Stimulated activated CD8-positive, alpha-beta memory T cell treated with anti-CD3 and anti-CD28 coated beads, Interleukin-15, amount 100 ng/mL, for 4 hours (primary cell): ENCODE results near the gene KRTAP10-4.
"Not testable (repeated sequence)": the region's sequence is repeated elsewhere in the genome, so short reads cannot be mapped to it uniquely, and the experiment has no call there.

ENCODE experiments used
- DNase-seq, 2 donors: peaks; one replicate each; pipeline ENCODE4 v3.0.0-alpha.2; 2020; ENCODE audit warnings: low read depth in 2 of 2

The KRTAP10-4 gene

DNA sequence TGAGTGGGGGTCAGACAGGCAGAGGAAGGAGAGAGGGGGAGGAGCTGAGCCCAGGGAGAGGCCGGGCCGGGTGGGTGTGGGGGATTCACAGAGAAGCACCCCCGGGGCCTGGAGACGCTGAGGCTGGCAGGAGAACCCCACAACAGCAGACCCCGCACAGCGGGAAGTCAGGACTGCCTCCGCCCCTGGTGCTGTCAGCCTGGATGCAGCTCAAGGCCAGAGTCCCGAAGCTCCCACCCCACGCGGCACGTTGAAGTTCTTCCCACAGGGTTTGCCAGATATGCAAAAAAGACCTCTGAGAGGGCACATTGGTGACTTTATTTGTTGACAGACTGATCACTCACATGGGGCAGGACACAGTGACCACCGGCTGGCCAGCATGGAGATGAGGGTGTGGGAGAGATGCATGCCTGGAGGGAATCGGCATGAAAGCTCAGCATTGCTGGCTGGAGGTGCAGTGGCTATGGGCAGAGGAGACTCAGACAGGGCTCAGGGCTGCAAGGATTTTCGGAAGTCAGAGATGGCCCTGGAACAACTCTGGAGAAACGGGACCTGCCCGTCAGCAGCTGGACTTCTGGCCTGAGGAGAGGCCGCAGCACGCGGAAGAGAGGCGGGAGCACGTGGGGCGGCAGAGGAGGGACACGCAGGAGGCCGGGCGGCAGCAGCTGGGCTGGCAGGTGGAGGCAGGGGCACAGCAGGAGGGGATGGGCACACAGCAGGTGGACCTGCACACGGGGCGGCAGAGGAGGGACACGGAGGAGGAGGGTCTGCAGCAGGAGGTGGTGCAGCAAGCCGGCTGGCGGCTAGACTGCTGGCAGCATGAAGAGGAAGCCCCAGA, 15.8 kb upstream of the KRTAP10-4 start:
- DNase-seq, result no peak

DNA sequence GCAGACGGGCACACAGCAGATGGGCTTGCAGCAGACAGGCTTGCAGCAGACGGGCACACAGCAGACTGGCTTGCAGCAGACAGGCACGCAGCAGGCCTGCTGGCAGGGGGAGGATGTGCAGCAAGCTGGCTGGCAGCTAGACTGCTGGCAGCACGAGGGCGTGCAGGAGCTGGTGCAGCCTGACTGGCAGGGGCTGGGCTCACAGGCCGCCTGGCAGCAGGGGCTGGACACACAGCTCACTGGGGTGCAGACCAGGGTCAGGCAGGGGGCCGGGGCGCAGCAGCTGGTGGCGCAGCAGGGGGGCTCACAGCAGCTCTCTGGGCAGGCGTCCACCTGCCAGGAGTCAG, 15.2 kb upstream of the KRTAP10-4 start:
- DNase-seq, result not testable (repeated sequence)

DNA sequence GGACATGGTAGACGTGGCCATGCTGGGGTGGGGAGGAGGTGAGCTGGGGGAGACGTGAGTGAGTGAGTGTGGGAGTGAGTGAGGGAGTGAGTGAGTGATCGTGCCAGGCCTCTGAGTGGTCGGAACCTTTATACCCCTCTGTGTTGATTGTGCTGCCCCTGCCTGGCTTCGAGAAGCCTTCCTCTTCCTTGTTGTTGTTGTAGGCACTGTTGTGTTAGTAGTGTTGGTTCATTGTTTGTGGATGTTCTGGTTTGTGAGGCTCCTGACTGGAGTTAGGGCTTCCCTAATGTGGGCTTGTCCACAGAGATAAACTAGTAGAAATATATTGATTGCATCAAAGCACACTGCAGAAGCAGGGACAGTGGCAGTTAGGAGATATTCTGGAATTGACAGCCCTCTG, 14.8 kb upstream of the KRTAP10-4 start, which contains the start of gene KRTAP10-3:
Gene KRTAP10-3 (minus strand): TSS at position 101 of the 400 bp plus-strand sequence. CDS start 80 bp downstream, at position 21.
- no peak for DNase-seq

DNA sequence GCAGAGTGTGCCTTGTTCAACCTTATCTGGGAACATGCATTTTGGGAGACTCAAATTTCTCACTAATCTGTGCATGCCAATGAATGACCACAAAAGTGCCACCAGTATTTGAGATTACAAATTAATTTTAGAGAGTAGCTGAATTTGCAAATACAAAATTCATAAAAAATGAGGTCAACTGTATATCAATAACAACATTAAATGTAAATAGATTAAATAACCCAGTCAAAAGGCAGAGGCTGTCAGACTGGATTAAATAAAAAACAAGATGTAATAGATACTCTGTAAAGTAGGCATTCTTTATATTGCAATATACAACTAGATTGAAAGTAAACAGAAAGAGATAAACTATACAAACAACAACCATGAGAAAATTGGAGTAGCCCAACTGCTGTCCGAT, 9.4 kb upstream of the KRTAP10-4 start:
- no peak for DNase-seq

DNA sequence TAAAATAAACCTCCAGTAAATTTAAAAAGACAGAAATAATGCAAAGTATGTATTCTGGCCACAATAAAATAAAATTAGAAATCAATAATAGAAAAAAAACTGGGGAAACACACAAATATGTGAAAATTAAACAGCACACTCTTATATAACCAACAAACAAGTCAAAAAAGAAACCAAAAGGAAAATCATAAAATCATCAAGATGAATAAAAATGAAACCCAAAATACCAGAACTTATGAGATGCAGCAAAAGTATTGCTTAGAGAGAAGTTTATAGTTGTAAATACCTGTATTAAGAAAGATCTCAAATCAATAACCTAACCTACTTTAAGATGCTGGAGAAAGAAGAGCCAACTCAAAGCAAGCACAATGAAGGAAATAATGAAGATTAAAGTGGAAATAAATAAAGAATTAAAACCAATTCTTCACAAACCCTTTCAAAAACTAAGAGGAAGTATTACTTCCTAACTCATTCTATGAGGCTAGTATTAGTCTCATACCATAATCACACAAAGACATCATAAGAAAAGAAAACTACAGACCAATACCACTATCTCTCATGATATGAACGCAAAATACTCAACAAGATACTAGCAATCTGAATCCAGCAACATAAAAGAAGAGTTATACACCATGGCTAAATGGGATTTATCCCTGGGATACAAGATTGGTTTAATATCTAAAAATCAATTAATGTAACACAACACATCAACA, 8.5 kb upstream of the KRTAP10-4 start:
- no peak for DNase-seq

DNA sequence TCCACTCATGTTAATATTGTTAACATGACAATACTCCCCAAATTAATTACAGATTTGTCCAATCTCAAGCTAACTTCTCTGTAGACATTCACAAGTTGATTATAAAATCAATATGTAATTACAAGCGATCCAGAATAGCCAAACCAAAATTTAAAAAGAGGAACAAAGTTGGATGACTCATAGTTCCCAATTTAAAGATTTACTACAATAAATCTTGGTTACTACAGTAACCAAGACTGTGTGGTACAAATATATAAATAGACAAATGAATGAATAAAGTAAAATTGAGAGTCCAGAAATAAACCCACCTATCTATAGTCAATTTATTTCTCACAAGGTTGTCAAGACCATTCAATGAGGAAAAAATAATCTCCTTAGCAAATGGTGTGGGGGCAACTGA, 7.1 kb upstream of the KRTAP10-4 start:
- no peak for DNase-seq

DNA sequence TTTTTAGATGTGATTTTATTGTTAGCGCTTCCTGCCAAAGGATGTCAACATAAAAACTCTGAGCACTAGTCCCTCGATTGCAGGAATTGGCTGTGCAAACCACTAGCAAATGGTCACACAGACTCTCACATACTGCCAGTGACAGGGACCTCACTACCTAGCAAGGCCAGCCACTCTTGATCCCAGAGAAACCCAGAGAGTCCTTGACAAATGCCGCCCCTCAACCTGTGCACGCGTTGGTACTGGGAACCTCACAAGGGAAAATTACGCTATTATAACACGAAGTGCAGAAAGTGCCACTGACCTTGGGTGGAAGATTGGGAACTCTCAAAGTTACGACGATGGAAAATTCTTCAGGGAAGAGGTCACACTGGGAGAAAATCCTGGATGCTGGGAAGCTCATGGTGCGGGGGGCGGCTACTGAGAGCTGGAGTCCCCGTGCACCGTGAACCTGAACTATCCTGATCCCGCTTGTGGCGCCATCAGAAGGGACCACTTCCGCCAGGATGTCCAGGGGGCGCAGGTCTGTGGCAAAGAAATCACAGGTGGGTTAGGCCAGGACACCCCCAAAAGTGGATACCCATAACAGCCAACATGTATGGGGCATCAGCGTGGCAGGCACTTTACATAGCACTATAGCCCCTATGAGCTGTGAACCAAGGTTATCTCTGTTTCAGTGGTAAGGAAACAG, 5.9 kb upstream of the KRTAP10-4 start:
- no peak for DNase-seq

DNA sequence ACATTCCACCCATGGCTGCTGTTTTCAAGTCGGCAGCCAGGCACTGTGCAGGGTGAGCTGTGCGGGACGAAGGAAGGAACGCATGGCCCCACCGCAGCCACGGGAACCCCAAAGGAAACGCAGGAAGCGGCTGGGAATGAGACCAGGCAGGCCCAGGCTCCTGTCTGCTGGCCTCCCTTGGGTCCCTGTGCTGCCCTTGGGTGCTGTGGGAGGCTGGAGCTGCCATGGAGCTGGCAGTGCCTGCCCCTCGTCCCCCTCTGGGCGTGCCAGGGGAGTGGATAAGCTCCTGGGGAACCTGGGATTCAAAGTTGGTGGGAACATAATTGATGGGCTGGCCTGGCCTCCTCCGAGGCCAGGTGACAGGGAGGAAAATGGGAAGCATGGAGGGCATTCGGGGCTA, 5.3 kb upstream of the KRTAP10-4 start:
- no peak for DNase-seq

DNA sequence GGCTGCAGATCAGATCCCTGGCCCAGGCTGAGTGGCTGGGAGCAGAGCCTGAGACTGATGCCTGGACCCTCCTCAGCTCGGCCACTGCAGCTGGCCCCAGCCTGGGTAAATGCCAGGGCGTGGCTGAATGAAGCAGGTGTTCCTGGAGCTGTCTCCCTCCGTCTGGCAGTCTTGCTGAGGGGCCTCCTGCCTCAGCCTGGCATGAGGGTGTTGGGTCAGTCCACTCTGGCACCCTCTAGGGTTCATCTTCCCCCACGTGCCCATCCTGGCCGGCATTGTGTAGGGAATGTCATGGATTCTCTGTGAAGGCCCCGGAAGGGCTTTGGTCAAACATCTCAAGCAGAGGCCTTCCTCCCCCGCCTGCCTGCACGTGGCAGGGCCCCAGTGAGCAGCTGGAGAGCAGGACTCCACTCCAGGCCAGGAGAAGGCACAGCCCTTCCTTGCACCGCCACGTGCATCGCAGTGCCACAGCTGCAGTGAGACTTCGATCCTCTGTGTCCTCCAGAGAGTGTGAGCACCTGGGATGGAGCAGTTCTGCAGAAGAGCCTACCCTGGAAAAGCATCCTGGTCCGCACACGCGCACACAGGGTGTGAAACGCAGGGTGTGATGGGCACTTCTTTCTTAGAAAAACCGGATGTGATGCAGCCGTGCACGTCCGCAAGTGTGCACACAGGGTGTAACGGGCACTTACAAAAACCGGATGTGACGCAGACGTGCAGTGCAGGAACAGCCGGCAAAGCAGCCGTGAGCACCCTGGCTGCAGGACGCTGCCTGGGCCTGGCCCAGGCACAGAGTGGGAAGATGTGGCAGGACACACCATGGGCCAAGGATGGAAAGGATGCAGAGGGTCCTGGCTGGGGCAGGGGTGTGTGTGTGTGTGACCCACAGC, 4.6 kb upstream of the KRTAP10-4 start:
- DNase-seq, result no peak

DNA sequence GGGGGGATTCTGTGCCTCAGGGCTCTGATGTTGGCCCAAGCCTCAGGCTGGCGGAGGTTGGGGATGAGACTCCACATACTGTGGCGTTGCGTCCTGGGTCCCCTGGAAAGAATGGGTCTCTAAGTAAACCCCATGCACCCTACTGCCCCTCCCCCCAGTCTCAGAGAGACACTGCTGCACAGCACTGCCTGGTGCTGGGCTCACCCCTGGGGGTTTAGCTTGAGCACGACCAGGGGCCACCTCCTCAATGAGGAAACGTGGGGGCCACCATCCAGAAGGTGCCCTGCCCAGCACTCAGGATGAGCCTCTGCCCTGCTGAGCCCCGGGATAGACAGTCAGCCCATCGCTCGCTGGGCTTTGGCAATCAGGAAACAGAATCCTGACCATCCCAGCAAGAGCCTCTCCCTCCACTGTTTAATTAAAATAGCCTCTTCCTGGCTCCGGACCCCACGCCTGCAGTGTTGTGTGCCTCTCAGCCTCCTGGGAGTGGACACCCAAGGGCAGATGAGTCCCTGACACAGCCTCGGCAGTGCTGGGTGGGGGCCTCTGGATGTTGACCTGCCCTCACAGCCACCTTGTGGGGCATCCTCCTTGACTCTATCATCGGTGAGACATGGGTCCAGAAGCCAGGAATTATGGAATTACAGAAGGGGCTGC, 3.5 kb upstream of the KRTAP10-4 start:
- no peak for DNase-seq

DNA sequence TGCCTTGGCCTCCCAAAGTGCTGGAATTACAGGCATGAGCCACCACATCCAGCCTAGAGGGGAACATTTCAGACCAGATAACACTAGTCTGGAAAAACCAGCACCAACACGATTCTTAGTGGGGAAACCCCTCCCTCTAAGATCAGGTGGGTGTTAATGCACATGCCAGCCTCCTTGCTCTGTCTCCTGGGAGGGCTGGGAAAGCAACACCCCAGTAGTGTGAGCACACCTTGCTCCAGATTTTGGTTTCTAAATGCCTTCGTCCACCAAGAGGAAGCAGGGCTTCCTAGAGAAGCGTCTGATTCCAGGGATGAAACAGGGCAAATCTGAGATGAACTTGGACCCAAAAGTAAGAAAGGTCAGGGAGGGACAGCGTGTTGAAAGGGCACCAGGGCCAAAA, 2.2 kb upstream of the KRTAP10-4 start:
- DNase-seq, result no peak

DNA sequence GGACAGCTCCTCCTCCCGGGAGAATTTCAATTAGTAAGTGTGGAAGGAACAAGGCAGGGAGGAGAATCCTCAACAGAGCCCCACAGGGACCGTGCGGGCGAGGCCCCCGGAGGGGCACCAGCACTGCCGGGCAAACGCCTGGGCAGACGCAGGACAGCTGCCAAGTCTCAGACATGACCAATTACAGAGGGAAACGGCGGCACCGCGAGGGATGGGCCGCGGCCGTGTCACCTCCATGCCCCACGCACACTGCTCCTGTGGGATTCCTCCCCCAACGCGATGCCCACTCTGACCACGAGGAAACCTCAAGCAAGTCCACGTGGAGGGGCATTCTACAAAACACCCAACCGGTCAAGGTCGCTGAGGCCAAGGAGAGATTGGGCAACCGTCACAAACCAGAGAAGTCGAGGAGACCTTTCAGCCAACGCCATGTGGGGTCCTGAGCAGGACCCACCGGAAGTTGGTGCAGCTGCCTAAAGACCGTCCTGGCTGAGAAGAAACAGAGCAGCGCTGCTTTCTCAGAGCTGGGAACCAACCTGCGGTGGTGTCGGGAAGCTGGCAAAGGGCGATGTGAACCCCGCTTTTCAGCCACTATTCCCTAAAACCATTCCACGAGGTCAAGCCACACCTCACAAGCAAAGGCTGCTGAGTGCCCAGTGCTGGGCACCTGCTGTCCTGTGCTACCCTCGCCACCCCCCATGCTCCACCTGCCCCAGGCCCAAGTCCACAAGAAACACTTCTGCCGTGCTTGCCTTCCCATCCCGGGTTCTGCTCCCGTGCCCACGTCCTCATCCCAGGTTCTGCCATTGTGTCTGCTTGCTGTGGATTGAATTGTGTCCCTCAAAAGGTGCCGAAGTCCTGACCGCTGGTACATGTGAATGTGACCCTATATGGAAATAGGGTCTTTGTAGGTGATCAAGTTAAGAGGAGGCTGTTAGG, 1.4 kb upstream of the KRTAP10-4 start:
- DNase-seq, result no peak

DNA sequence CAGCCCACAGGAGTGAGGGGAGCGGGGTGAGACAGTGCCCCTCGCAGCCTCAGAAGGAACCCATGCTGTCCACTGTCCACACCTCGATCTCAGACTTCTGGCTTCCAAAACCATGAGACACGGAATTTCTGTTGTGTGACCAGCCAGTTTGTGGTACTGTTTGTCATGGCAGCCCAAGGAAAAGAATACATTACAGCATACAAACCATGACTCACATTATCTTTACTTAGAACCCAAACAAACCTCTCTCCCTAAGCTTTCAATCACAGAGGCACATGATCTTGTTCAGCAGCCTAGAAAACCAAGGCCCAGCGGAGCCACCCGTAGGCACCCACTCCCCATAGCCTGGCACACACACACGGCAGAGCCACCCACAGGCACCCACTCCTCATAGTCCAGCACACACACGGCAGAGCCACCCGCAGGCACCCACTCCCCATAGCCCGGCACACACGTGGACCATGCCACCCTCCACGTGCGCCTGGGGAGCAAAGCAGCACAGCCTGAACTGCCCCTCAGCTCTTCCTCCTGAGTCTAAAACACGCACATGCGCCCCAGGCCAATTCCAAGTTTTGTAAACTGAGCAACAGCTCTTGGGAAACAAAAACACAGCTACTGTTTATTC, 458 bp upstream of the KRTAP10-4 start:
- no peak for DNase-seq

DNA sequence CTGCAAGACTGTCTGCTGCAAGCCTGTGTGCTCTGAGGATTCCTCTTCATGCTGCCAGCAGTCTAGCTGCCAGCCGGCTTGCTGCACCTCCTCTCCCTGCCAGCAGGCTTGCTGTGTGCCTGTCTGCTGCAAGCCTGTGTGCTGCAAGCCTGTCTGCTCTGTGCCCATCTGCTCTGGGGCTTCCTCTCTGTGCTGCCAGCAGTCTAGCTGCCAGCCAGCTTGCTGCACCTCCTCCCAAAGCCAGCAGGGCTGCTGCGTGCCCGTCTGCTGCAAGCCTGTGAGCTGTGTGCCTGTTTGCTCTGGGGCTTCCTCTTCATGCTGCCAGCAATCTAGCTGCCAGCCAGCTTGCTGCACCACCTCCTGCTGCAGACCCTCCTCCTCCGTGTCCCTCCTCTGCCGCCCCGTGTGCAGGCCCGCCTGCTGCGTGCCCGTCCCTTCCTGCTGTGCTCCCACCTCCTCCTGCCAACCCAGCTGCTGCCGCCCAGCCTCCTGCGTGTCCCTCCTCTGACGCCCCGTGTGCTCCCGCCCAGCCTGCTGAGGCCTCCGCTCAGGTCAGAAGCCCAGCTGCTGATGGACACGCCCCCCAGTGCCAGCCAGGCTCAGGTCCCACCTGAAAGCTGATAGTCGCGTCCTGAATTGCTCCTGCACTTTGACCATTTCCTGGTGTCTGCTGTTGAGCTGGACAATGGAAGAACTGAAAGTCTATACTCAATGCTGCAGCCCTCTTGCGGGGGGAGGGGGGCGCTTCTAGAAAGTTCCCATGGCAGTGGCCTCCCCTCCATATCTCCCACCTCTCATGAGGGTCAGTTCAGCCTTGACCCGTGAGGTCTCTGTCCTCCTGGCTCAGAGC, 1.2 kb downstream of the KRTAP10-4 start:
- DNase-seq, result no peak

DNA sequence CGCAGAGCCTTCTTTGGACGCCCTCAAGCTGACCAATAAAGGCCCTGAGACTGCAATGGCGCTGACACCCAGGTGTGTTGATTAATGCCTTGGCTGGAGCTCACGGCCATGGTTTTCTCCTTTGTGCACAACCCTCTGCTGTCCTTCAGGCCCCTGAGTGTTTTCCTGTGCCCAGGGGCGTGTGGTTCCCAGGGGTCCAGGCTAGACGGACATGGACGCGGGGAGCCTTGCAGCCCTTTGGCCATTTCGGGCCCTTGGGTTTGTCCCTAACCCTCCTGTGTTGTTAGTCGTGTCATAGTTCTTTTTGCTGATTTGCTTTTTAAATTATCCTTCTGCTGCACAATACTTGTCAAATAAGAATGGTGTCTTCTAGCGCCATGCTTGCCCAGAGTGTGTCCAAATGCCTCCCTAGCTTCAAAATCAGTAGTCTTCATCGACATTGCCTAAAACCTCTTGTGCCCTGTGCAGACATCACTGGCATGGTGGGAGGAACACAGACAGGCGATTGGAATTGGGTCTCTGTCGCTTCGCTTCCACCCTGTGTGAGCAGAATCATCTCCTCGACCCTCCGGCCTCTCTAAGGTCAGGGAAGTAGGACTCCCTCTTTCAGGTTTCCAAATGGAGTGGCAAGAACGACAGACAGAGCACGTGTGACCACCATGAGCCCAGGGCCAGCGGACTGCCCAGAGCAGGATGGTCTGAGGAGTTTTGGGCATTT, 1.9 kb downstream of the KRTAP10-4 start:
- no peak for DNase-seq

DNA sequence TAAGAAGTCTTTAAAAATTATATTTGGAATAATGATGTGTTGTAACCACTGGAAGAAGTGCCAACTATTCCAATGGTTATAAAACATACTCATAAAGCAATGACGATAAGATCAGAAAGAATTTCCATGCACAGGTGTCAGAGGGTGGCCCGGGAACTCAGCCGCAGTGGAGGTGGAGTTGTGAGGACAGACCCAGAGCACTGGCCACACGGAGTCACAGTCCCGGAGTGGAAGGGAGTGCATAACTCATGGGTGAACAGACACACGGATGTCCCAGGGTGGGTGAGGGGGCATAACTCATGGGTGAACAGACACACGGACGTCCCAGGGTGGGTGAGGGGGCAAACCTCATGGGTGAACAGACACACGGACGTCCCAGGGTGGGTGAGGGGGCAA, 2.5 kb downstream of the KRTAP10-4 start:
- DNase-seq, result no peak

DNA sequence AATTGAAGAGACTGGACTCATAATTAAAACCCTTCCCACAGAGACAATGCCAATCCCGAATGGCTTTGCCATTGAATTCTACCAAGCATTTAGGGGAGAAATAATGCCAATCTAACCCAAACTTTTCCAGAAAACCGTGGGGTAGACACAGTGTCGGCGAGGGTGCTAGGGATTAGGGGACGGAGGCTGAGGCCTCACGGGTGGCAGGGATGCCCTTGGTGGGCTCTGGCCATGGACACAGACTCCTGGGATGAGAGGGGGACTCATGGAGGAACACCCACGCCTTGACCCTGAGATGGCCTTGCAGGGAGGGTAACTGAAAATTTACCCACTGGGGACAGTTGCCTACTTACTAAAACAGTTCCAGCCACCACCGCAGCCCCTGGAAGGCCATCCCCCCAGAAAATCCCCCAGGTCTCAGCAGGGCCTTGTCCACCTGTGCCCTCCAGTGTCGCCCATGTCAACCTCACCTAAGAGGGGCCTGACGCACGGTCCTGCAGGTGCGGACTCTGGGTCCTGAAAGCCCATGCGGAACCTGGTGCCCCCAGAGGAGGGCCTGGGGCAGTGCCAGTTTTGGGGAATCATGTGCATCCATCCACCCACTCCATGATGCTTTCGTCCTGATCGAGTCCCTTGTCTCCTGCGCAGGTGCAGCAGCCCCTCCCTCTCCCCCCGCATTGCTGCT, 5.0 kb downstream of the KRTAP10-4 start:
- no peak for DNase-seq
